ENCODE measurements around the gene MYO10.
"Not testable (repeated sequence)": the region's sequence is repeated elsewhere in the genome, so short reads cannot be mapped to it uniquely, and the experiment has no call there.

Gene MYO10

DNA sequence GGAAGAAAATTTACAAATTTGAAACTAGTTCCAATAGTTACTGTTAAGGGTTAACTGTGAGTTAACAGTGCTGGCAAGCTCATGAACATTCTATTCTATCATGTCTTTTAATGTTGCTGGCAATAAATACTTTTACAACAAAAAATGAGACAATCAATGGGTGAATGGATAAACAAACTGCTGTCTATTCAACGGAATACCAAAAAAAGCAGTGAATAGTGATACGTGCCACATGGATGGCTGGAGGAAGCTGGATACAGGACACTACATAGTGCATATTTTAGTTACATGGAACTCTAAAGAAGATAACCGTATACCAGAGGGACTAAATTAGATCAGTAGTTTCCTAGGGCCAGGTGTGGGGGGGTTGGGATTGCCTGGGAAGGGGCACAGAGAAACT lies 163.5 kb downstream of the MYO10 start:
- DNase-seq = no peak

DNA sequence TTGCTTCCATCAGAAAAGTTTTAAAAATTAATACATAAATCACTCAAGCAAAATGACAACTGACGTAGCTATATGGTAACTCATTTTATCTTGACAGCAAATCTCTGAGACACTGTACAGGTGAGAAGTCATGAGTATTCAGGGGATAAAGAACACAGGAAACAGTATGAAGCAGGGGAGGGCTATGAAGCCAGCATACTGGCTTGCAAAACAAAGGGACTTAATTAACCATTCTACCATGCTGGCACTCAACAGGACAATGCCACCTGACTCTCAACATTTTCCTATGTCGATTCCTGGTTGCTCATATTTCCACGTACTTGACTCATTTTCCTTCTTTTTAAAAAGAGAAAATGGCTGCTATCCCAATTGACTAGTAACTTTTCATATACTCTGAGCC lies 167.9 kb downstream of the MYO10 start:
- DNase-seq = no peak

DNA sequence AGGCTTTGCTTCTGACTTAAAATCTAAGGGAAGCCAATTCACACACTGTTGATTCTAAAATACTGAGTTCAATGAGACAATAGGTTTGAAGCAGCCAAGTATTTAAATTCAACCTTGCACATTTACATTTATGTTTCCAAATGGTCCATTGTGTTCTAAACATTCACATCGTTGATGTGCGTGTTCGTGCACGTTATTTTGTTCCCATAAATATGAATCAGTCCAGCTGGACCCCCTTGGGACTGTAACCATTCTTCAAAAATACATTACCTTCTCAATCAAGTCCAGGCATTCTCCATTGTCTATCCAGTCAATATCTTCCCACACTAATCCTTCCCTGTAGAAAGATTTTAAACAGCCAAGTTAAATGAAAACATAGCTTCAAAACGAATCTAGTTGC lies 172.9 kb downstream of the MYO10 start:
- DNase-seq = no peak

DNA sequence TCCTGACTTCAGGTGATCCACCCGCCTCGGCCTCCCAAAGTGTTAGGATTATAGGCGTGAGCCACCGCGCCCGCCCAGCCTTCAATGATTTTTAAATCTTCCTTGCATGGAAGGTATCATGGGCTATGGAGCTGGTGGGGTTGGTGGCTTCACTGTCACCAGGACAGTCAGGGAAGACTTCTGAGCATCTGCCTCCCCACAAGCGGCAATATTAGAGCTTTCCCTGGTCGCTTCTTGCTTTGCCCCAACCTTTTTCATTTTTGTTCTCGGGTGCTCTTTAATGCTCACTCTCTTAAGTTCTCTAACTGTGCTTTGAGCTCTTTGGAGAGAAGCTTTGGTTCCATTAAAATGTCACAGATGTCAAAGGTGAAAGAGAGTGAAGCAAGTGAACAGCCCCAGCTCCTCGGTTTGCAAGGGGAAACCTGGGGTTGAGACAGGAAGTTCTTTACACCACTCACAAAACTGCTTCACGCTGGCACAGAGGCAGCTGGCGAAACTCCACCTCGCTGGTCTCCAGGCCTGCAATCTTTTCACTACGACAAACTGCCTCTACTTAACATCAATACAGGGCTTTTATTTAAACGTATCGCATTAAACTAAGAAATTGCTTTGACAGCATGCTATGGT lies 176.8 kb downstream of the MYO10 start:
- no peak for DNase-seq

DNA sequence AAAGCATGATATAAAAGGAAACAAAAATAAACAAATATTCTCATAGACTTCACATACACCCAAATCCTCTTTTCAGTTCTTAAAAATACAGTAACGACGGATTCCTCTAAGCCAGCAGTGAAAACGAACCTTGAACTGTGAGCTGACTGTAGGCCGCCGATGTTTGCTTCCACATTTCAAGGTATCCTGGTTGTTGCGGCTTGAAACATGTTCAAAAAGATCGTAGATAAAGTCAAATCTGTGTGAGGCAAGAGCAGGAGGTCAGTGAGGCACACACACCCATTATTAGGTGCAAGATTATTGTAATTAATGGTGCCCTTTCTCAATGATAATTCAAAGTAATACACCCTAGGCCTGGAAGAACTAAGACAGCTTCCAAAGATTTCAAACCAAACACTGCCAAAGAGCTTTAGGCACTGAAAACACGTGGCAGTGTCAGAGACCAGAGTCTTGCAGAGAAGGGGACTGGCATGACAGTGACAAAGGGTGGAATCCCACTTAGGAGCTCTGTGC lies 178.0 kb downstream of the MYO10 start:
- DNase-seq = no peak

DNA sequence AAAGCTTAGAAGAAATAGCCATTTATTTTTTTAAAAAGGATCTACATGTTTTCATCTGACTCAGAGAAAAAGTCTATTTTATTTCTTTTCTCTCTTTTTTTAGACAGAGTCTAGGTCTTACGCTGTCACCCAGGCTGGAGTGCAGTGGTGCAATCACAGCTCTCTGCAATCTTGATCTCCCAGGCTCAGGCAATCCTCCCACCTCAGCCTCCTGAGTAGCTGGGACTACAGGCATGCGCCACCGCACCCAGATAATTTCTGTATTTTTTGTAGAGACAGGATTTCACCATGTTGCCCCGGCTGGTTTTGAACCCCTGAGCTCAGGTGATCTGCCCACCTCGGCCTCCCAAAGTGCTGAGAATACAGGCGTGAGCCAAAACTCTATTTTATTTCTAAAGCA lies 178.5 kb downstream of the MYO10 start:
- not testable (repeated sequence) for DNase-seq

DNA sequence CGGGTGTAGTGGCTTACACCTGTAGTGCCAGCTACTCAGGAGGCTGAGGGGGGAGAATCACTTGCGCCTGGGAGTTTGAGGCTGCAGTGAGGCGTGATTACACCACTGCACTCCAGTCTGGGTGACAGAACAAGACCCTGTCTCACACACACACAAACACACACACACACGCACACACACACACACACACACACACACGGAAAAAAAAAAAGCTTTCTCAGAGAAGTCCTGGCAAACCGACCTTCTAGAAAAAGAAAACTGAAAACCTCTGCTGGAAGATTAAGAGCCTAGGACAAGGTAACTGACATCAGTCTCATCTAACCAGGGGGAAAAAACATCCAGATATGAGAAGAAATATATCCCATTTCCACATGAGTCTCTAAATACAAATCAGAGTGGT lies 178.9 kb downstream of the MYO10 start:
- DNase-seq = no peak

DNA sequence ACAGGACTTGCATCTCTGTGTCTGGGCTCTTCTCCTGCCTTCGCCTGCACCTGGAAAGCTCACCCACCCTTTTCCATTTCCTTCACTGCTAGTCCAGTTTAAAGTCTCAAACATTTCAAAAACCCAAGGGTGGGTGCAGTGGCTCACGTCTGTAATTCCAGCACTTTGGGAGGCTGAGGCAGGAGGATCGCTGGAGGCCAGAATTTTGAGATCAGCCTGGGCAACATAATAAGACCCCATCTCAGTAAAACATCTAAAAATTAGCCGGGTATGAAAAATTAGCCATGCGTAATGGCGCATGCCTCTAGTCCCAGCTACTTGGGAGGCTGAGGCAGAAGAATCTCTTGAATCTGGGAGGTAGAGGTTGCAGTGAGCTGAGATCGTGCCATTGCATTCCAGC lies 179.4 kb downstream of the MYO10 start:
- no peak for DNase-seq

DNA sequence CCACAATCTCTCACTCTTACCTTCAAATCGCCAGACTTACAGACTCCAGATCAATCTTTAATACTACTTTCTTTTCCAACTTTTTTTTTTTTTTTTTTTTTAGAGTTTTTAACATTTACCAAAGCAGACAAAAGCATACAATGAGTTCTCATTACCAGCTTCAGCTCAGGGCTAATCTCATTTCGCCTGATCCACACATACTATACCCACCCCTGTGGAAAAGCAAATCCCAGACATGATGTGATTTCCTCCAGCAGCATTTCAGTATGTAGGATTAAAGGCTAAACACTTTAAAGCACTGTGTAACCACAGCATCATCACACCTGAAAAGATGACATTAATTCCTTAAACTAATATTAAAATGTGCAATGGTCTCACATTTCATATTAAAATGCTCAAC lies 180.4 kb downstream of the MYO10 start:
- DNase-seq = no peak

DNA sequence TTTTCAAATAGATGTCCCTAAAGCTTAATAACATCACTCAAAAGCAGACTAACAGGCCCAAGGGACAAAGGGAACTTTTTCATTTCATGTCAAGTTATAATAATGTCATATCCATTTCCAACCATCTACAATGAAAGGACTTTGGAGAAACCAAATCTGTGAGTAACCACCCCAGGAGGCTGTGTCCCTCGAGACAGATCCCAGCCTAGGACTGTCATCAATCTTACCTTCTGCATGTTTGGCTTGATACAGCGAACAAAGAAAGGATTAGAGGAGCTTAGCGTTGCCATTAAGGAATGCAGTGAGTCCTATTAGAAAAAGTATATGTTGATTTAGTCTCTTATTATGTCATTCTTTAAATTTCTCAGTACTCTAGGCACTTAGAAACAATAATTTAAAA lies 181.5 kb downstream of the MYO10 start:
- no peak for DNase-seq

DNA sequence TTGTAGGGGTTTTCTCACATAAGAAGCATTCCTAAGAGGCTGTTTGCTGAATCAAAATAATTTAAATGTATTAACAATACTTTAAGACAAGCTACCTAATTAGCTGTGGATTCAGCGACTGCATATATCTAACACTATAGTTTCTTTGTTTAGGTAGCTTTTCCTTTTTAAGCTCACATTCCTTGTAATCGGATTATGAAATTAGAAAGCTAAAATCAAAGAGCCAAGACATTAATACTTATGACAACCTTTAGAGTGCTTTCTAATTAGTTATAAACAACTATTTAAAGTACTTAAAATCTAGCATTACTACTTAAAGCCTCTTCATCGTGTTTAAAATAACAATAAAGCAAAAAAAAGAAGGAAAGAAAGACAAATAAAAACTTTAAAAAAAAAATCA lies 182.0 kb downstream of the MYO10 start:
- no peak for DNase-seq

DNA sequence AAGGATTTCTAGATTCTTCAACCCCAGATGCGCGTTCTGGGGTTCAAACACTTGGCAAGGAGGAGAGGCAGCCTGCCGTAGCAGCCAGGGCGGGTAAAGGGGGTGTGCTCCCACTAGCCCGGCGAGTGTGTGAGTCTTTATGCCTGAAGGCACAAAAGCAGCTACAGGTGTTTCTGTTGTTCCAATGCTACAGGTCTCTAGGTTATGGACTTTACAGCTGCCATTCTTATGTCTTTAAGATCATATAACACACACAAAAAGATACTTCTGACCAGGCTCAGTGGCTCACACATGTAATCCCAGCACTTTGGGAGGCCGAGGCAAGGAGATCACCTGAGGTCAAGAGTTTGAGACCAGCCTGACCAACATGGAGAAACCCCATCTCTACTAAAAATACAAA lies 185.6 kb downstream of the MYO10 start:
- DNase-seq = no peak

DNA sequence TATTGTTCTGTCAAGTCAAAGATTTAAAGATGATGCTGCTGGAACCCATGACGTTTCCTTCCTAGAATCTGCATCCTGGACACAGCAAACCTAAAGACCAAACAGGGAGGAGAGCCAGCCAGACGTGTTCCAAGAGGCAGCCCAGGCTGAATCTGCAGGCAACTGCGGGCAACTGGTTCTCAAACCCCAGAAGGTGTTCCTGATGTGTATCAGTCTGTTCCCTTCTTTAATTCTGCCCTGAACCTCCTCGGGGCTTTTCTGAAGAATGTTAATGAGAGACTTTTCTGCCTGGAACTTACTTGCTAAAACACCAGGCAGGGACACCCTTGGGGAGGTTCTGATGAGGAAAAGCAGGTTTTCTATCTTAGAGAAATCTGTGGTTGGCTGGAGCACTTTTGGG lies 186.5 kb downstream of the MYO10 start:
- no peak for DNase-seq

DNA sequence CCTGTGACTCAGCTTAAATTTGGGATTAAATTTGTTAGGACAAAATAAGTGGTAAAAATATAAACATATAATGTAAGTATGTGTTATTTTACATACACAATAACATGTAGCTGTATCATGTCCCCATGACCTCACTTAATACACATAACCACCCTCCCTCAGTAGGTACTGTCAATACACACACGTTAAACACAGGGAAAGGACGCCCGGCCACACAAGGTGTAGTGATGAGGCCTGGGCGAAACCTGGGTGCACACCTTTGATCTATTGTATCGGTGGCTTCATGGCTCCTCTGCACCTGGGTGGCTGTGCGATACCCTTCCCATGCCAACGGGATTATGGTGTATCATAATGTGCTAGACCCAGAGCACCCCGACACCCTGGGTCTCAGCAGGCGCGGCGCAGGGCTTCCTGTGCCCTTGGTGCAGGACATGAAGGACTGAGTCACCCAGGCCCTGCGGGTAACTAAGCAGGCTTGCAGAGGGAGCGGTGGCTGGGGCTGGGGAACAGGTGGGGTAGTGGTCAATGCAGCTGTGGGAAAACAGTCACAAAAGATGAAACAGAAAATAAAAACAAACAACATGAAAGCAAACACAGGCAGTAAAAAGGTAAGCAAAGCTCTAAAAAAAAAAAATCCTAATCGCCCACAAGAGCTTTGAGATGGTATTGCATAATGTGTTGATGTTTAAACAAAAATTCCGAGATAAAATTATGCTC lies 191.8 kb downstream of the MYO10 start:
- no peak for DNase-seq

DNA sequence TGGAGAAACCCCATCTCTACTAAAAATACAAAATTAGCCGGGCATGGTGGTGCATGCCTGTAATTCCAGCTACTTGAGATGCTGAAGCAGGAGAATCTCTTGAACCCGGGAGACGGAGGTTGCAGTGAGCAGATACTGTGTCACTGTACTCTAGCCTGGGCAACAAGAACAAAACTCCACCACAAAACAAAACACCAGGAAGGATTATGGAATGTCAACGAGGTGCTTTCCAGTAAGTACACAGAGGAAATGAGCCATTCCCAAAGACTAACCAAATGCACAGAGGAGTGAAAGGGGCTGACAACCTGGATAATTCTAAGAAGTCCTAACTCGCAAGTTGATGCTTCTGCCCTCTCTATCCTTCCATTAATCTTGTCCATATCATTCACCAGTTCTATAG lies 193.2 kb downstream of the MYO10 start:
- DNase-seq = no peak

DNA sequence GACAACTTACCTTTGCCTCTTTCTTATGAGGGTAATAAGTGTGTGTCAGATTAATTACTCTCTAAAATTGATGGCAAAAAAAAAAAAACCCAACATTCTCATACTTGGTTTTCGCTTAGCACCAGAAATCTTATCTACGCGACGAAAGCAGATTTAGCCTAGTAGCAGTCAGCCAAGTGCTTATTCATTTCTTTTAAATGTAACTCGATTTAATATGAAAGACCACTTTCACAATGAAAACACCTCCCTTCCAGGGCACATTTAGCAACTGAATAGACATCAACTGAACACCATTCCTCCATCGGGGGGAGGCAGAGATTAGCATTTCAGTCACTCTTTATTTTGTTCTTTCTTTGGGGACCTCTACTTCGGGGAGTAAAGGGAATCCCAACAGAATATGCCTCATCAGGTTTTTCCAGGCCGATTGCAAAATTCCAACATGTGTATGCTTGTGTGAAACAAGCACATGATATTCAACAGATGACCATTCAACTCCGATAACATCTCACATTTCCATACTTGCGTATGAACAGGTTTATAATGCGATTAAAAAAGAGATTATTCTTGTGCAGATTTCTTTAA lies 195.2 kb downstream of the MYO10 start:
- DNase-seq = no peak

DNA sequence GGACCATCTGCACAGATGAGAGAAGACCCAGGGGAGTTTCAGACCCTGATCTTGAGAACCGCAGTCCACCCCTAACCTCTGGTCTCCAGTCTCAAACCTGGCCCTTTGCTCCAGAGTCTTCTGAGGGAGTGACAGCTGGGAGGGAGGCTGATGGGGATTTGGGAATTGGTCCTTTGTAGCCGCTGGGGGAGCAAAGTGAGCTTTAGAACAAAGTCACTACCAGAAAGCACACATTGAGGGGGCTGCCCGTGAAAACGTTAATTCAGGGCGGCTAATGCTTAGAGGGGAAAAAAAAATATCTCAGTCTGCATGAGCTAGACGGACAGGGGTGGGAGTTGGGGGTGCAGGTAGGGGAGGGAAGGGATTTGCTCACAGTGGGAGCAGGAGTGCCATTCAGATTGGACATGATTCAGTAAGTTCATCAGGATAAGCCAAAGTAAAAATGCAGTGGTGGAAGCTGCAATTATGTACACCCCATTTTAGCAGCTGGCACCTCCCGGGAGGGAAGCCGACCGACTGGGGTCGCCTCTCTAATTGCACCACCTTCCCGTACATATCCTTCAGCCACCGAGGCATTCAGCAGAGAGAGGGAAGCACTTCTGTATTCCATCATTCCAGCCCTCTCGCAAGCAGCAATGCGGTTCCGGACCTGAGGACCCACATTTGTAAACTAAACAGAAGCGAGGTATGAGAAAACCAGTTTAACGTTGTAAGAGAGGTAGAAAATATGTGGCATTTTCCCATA lies 195.8 kb downstream of the MYO10 start:
- no peak for DNase-seq

DNA sequence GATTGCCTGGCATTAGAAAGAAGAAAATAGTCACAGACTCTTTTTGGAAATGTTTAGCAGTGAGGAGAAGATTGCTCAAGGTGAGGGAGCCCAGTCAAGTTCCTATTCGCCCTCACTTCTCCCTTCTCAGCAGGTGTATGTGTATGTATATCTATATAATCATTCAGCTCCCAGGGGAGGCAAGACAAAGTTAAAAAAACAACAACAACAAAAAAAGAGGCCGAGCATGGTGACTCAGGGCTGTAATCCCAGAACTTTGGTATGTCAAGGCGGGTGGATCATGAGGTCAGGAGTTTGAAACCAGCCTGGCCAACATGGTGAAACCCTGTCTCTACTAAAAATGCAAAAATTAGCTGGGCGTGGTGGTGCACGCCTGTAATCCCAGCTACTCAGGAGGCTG lies 197.7 kb downstream of the MYO10 start:
- DNase-seq = not testable (repeated sequence)

DNA sequence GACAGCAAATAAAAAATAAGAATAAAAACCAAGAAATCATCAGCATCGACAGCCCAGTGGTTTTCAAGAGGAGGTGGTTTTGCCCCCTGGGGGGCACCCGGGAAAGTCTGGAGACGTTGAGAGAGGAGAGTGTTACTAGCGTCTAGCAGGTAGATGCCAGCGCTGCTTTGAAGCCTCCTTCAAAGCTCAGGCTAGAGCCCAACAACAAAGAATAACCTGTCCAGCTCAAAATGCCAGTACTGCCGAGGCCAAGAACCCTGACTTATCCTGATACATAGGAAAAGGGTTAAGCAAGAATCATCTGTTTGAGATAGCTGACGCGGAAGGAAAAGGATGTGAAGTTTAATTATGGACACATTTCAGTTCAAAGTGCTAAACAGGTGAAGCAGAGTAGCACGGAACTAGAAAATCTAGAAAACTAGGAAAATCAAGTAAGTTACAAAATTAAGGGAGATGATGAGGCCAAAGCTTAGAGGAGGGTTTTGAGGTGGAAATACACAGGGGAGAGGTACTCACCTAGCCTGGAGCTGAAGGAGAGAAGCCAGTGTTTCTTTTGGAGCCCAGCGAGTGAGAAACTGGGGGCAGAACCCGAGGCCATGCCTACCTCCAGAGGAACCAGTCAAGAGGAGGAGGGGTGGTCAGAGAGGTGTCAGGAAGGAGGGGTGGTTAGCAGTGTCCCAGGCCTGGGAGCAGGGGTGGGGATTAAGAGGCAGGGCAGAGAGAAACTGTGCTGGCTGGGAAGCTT lies 198.3 kb downstream of the MYO10 start:
- DNase-seq = no peak

DNA sequence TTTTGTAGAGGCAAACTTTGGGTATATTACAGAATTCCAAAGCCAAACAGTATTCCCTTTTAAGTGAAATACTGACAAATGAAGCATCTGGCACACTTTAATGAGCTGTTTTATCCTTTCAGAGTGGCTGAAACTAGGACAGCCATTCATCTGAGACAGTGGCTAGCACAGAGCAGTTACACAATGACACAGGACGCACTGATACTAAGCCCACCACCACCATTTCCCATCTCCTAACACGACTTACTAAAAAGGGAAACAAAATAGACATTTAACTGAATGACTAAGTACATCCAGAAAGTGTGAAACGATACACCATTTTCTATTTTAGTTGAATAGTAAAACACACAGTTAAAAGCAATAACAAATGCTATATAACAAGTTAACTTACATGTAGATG lies 198.9 kb downstream of the MYO10 start:
- no peak for DNase-seq

DNA sequence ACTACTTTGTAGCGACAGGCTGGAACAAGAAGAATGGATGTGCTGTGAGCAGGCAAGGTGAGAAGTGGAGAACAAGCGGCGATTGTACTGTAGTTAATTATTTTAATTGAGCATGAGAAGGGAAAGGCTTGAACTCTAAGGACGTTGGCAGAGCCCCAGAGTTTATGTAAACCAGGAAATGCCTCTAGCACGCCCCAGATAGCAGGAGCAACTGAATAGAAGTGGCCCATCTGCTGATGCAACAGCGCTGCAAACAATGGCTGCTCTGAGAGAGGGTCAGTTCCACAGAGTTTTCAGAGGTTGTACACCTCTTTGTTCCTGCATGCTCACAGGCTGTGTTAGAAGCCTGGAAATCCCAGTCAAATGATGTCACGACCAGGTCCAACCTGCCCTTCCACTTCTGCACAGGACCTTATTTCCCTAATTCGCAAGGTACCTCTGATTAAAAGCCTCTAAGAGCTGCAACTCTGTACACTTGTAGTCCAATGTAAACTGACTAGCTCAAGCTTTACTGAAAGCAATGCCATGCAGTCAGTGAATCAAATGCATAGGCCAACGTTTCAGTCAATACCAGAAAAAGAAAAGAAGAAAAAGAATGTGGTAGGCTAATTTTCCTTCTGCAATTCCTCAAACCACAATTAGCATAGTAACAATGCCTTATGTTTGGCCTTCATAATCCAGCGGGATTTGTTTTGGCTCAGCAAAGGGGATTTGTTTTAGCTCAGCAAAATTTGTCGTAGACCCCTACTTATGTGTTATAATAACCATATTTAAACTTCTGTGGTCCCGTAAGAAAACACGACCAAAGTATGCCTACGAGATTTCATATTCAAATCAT lies 199.7 kb downstream of the MYO10 start:
- peak; percentile 90 for DNase-seq
